GM21717 (cell line): ENCODE measurements around the gene CTNND2.
"Not testable (repeated sequence)": the region's sequence is repeated elsewhere in the genome, so short reads cannot be mapped to it uniquely, and the experiment has no call there.

Experiments used
- ATAC-seq: cut with Tn5 transposase; IDR thresholded peaks from one replicate; pipeline ENCODE4 v1.9.1; 2021; ENCODE audit warnings: mild to moderate bottlenecking, moderate library complexity; ENCODE audit not compliant: unreplicated experiment

Gene CTNND2

DNA sequence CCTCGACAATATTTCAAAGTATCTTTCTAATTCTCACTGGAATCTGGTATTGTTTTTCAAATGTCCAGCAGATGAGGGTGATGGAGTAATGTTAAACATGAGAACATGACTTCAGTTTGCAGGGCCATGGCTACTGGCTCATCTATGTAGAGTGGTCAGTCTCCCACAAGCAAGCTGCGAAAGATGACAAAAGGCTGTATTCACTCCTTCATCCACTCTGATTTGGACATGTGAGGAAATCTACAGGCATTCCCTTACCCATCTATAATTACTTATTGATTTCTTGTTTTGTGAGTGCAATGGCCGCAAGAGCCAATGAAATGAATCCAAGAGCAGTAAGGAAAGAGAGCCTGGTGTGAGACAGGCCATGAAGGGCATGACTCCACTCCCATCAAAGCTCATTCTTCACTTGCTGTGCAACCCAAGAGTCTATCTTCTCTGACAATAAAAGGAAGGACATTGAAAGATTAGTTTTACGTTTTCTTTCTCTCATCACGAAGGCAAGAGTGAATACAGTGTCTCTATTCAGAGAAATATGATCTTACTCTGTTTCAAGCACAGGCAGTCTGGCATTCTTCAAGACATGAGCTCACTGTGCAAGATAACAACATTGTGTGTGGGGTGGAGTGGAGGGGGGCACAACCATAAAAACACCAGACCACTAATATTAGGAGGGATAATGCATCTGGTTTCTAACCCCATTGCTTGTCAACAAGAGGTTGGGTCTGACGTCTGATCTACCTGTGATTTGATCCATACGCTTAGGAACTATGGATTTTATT is 893.6 kb downstream of the CTNND2 start:
- ATAC-seq: no peak

GRCh38 chr5:11009576-11009975 is 894.7 kb downstream of the CTNND2 start:
- ATAC-seq: no peak

DNA sequence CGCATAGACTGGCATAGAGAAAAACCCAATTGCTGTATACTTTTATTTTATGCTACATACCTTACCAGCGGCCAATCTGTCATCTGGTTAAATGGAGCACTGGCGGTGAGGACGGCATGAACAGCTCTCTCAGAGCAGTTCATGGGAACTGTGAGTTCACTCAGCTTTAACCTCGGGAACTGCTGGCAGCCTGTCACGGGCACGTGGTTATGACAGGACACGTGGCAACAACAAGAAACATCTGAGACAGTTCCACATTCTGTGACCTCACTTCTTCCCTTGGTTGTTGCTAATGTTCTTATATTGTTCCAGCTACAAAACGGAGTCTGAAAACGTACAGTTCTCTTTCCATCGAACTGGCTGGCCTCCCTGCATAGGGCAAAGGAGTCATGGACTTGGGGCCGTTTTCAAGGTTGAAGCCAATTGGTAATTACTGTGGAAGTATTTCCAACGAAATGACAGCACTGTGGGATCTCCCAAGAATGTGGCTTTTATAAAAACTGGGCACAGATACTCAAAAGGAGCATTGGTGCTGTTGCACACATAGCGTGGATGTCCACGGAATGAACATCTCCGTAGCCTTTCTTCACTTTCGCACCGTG is 896.9 kb downstream of the CTNND2 start:
- no peak for ATAC-seq

GRCh38 chr5:11004523-11004922 is 899.7 kb downstream of the CTNND2 start:
- not testable (repeated sequence) for ATAC-seq

GRCh38 chr5:11000515-11001353 is 903.5 kb downstream of the CTNND2 start:
- no peak for ATAC-seq

GRCh38 chr5:10999714-11000113 is 904.5 kb downstream of the CTNND2 start:
- no peak for ATAC-seq

DNA sequence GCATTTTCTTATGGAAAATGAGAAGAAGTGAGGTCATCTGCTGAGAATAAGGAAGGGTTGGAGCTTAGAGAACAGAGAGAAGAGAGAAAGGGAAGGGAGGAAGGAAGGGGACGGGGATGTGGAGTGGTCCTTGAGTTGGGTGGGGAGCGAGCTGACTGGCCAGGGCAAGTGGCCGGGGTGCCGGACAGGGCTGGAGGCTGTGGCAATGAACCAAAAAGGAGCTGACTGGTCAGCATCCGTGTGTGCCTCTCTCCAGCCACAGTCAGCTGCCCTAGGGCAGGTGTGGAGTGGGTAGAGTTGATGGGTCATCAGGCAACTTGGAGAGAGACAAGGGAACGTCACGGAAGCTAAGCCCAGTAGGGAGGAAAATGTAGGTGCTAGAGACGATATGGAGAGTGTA is 908.4 kb downstream of the CTNND2 start:
- ATAC-seq: no peak

DNA sequence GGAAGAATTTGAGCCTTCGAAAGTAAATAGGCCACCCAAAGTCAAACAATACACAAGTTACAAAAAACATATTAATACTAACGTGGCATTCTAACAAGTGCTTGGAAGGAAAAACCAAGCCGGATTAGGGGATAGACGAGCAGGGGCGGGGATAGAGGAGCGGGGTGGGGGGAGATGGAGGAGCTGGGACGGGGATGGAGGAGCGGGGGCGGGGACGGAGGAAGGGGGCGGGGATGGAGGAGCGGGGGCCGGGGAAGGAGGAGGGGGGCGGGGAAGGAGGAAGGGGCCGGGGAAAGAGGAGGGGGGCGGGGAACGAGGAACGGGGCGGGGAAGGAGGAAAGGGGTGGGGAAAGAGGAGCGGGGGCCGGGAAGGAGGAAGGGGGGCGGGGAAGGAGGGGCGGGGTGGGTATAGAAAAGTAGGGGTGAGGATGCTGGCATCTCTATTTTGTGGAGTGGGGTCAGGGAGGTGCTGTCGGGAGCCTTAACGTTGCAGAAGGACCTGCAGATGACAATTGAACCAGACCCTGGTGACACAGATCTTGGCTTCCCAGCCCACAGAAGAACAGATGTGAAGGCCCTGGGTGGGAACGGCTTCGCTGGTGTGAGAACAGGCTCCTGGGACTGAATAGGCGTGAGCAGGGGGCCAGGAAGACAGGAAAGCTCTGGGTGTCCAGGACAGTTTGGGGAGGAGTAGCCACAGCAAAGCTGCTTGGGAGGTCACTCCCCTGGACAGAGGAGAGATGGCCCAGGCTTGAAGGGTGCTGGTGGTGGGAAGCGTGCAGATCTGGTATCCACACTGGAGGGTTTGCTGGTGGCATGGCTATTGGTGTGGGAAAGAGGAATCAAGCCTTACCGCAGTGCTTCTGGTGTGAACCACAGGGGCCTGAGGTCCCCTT is 909.9 kb downstream of the CTNND2 start:
- no peak for ATAC-seq

DNA sequence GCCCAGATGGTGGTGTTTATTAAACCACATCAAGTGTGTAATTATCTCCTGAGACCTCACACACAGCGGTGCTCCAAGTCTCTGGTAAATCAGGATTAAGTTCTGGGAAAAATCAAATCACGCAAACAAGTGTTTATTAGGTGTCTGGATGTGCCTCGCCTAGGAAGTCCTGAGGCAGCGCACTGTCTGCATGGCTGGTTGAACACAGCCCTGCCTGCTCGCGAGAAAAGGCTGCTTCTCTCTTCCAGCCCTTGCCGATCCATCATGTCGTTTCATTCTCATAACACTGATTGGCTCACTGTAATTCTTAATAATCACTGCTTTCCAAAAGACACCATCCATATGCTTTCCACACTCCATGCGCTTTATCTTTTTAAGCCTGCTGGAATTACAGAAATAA is 913.6 kb downstream of the CTNND2 start:
- ATAC-seq: no peak

DNA sequence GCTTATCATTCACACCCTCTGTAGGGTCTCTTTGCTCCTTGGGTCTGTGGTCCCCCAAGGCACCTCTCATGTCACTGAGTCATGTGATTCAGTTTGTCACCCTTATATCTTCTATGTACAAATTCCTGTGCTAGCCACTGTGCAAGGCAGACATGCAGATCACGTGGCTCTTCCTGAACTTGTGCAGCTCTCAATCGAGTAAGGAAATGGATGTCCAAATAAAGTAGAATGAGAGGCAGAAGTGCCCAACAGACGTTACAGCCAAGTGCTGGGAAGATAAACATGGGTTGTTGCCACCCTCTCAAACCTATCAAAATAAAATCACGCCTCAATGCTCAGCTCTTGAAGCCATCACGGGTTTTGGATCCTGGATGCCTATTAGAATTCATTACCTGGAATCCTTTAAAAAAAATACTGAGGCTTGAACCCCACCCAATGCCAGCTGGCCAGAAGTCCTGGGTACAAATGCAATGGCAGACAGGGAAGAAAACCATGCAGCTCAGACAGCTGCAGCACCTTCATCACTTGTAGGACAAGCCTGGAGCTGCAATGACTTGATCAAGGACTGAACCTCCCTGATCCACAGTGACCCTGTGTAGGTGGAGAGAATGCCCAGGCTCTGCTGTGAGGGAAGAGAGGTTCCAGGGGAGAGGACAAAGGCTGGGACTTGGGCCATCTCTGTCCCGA is 914.5 kb downstream of the CTNND2 start:
- ATAC-seq: no peak

- ATAC-seq: no peak
Observed at GRCh38 chr5:10988622-10989021, 915.6 kb downstream of the CTNND2 start.

DNA sequence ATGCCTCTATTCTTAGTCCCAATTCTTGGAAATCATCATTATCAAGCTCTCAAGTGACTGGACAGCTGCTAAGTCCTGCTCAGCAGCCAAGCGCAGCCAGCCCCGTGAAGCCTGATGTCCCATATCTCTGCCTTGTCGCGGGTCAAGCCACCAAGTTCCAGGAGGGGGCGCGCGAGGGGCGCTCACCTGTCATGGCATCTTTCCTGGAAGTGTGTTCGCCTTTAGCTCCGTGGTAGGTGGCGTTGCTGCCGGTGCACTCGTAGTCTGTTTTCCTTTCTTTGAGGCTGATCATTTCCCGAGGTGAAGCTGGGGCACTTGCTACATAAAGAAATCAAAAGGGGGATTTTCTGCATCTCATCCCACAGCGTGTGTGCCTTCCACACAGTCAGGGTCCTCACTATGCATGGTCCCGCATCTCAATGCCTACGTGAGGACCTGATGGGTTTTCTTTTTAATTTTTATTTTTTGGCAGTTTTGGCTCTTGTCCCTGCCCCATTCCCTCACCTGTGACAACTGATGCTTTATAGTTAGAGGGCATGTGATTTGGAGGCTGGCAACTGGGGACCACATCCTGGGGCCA is 916.2 kb downstream of the CTNND2 start:
- ATAC-seq: peak; percentile 80

- no peak for ATAC-seq
Observed at GRCh38 chr5:10987276-10987924, 916.8 kb downstream of the CTNND2 start.

DNA sequence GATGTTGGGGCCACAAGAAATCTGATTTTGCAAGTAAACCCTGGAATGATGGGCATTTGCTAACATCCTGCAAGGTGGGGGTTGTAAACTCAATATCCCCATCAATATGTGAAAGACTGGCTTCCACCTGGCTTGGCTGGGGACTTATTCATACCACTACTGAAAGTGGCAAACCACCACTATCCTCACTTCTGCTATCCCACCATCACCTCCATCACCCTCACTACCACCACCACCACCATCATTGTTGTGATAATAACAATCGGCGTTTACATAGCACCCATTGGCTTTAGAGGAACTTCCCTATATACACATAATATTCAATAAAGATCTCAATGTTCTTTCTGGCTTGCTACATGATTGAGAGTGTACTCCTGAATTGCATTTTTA is 918.5 kb downstream of the CTNND2 start:
- peak; percentile 56 for ATAC-seq

- no peak for ATAC-seq
Observed at GRCh38 chr5:10985091-10985720, 919.0 kb downstream of the CTNND2 start.

DNA sequence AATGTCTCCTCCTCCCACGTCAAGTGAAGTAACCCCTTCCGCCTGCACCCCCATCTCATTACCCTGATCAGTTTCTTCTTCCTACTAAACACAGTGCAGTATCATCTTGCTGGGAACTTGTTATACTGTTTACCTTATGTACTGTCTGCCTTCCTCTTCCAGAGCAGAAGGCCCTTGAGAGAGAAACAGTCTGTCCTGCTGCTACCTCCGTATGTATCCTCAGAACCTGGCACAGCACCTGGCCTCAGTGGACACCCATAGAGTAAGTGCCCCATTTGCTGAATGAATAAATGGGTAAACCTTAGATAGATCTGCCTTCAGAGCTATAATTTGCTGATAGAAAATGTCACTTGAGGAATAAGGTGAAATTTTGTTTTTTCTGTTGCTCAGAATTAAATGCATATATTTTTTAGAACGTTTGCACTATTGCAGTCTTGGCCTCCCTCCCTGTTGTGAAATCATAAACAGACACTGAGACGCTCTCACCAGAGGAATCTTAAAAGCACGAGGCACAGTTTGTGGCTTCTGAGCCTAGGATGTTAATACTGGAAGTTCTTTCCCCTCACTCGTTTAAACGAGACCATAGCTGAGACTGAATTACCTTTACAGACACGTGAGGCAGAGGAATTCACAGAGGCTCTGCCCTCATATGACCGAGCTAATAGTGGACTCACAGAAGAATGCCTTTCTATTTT is 920.1 kb downstream of the CTNND2 start:
- no peak for ATAC-seq

DNA sequence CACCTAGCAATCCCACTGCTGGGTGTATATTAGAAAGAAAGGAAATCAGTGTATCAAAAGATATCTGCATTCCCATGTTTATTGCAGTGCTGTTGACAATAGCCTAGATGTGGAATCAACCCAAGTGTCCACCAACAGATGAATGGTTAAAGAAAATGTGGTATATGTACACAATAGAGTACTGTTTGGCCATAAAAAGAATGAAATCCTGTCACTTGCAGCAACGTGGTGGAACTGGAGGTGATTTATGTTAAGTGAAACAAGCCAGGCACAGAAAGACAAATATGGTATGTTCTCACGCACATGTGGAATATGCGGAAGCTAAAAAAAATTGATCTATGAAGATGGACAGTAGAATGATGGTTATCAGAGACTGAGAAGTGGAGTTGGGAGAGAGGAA is 921.6 kb downstream of the CTNND2 start:
- no peak for ATAC-seq

- ATAC-seq: no peak
Observed at GRCh38 chr5:10981932-10982331, 922.3 kb downstream of the CTNND2 start.
